SK-N-MC (cell line): Measurements from ENCODE around the gene KRTAP1-4.

Experiments used
- DNase-seq: peaks from one replicate; pipeline ENCODE4 v3.0.0-alpha.2; 2011; ENCODE audit warnings: low read depth, low spot score
- H3K27ac ChIP-seq: fragments of 200-600 bp; sonication (generic); 2 replicates; pipeline ENCODE4 v1.5.1; 2016; ENCODE audit warnings: mixed run types
- H3K36me3 ChIP-seq: fragments of 200-600 bp; sonication (generic); 2 replicates; pipeline ENCODE4 v1.6.1; 2017; ENCODE audit warnings: antibody characterized with exemption, low read length, mixed read lengths; ENCODE audit not compliant: insufficient read depth
- H3K4me3 ChIP-seq: fragments of 200-600 bp; sonication (generic); 2 replicates; pipeline ENCODE4 v1.5.1; 2016
- H3K9ac ChIP-seq: fragments of 200-600 bp; sonication (generic); 2 replicates; pipeline ENCODE4 v1.8.0; 2017; ENCODE audit warnings: mixed run types, mixed read lengths; ENCODE audit not compliant: insufficient read length
- H3K9me3 ChIP-seq: fragments of 200-600 bp; sonication (generic); 2 replicates; pipeline ENCODE4 v1.6.1; 2017; ENCODE audit warnings: low read depth, mild to moderate bottlenecking, antibody characterized with exemption, low read length, moderate library complexity, mixed read lengths
- EZH2 ChIP-seq: fragments of 200-600 bp; sonication (generic); IDR thresholded peaks from one replicate; pipeline ENCODE4 v1.6.1; 2017; ENCODE audit warnings: antibody characterized with exemption
- FOXP2 ChIP-seq: optimal IDR thresholded peaks from 2 replicates; pipeline ENCODE3; 2011; ENCODE audit warnings: mild to moderate bottlenecking, moderate library complexity; ENCODE audit not compliant: insufficient read depth; ENCODE audit errors: extremely low read length, control extremely low read depth
- POLR2AphosphoS5 ChIP-seq: IDR thresholded peaks from 2 replicates; pipeline ENCODE4 v1.6.1; 2012; ENCODE audit warnings: mild to moderate bottlenecking, low read depth, low read length, borderline replicate concordance

The KRTAP1-4 gene

DNA sequence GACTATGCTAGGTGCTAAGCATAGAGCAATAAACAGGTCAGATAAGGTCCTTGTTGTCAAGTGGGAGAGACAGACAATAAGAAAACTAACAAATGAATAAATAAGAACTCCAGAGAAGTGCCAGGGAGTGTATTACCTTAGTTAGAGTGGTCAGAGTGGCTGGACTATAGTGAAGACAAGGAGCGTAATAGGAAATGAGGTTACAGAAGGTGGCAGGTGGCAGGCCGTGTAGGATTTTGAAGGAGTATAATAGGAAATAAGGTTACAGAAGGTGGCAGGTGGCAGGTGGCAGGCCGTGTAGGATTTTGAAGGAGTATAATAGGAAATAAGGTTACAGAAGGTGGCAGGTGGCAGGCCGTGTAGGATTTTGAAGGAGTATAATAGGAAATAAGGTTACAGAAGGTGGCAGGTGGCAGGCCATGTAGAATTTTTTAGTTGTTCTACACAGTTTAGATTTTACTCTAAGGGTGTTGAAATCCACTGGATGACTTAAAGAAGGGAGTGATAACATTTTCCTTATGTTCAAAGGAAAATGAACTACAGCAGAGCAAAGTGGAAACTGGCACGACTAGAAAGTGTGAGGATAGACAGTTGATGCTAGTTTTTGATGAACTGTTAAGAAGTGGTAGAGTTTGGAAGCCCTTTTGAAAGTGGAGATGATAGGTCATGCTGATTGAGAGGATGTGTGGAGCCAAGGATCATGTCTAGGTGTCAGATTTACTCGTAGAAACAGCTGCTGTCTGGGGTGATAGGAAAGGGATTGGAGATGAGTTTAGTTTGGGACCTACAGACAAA lies 17.5 kb downstream of the KRTAP1-4 start:
- peak overlapping the region; percentile 95 for H3K27ac ChIP-seq
- no peak overlapping the region for H3K9ac ChIP-seq
- TF ChIP-seq POLR2AphosphoS5 (no peak), FOXP2 (no peak), EZH2 (no peak)

DNA sequence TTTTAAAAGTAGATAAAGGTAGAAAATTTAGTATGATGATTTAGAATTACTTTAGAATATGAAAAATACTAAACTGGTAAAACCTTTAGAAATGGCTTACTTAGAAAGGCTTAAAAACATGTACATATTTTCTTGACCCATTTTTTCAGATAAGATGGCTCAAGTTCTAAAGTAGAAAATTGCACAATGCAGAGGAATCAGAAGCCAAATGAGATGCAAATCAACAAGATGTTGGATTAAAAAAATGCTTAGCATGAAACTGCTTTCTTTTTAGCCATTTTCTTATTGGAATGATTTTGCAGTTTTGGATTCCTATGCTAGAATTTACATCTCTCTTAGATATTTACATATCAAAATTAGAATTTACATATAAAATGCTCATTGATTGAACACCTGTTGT lies 19.6 kb downstream of the KRTAP1-4 start:
- Histone ChIP-seq H3K4me3 (no peak overlapping the region), H3K9me3 (no peaks in the 10 kb centered on the region), H3K9ac (no peak overlapping the region), H3K36me3 (no peaks in the 10 kb centered on the region), H3K27ac (peak overlapping the region; percentile 56; the same call in 1 of the 2 replicates)
- DNase-seq, result no peak
- TF ChIP-seq POLR2AphosphoS5 (no peak), FOXP2 (no peak), EZH2 (no peak)

More for the DNA sequence above, 17.5 kb downstream of the KRTAP1-4 start:
- H3K4me3 ChIP-seq, result peak overlapping the region; percentile 23; the same call in 1 of the 2 replicates
- H3K9me3 ChIP-seq, result no peaks in the 10 kb centered on the region
- DNase-seq, result no peak
- no peaks in the 10 kb centered on the region for H3K36me3 ChIP-seq

DNA sequence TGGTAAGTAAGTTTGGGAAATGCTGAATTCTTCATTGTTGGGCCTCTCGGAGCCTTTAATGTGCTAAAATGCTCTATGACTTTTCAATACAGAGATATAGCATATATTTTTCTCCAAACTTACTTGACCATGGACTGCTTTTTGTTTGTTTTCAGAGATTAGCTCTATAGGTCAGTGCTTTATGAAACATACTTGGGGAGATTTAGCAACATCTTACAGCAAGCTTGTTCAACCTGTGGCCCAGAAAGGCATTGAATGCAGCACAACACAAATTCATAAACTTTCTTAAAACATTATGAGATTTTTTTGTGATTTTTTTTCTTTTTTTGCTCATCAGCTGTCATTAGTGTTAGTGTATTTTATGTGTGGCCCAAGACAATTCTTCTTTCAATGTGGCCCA lies 20.1 kb downstream of the KRTAP1-4 start:
- H3K4me3 ChIP-seq, result no peak overlapping the region
- DNase-seq, result no peak
- peak overlapping the region; percentile 56; the same call in 1 of the 2 replicates for H3K27ac ChIP-seq
- H3K9ac ChIP-seq, result no peak overlapping the region
- TF ChIP-seq EZH2, result no peak
- no peak for TF ChIP-seq POLR2AphosphoS5
- no peak for TF ChIP-seq FOXP2
- no peaks in the 10 kb centered on the region for H3K36me3 ChIP-seq
- no peaks in the 10 kb centered on the region for H3K9me3 ChIP-seq

DNA sequence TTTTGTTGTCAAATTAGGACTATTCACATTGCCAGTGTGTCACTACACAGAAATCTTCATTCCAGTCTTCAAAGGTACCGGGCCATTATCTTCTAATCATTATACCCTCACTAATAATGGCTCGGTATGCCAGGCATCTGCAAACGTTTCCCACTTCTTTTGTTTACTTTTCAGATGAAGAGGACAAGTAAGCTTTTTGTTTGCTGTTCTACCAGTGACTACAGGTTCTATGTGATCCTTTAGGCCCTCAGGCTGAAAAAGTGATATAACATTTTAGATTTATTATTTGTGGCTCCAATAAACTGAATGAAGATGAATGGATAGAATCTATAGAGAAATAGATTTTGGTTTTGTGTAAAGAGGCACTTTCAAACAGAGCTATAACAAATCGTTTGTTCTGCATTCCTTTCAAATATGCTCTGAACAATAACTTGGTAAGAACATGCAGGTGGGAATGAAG lies 20.7 kb downstream of the KRTAP1-4 start:
- peak overlapping the region; percentile 56; the same call in 1 of the 2 replicates for H3K27ac ChIP-seq
- no peaks in the 10 kb centered on the region for H3K36me3 ChIP-seq
- no peak overlapping the region for H3K4me3 ChIP-seq
- no peak for DNase-seq
- TF ChIP-seq EZH2 (no peak), POLR2AphosphoS5 (no peak), FOXP2 (no peak)
- no peak overlapping the region for H3K9ac ChIP-seq
- no peaks in the 10 kb centered on the region for H3K9me3 ChIP-seq

DNA sequence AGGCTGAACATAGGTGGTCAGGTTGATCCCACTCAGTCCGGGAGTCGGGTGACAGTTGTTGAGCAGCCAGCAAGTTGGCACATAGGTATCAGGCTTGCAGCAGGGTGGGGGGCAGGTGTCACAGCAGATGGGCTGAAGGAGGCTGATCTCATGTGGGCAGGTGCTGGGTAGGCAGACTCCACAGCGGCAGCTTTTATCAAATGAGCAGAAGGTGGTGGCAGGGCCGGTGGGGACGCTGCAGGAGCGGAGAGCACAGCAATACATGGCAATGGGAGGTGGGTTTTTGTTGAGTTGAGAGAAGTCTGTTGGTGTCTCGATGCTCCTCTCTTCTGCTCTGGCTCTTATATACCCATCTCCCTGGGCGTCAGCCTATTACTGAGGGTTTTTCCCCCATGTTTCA lies 21.2 kb downstream of the KRTAP1-4 start, which contains the start of gene KRTAP3-1:
Gene KRTAP3-1, minus strand, starts transcription at position 318 of the 400 bp plus-strand sequence. Its CDS starts 54 bp downstream, at position 264.
- Histone ChIP-seq H3K9me3 (no peaks in the 10 kb centered on the region), H3K9ac (no peak within 1 kb of the TSS), H3K36me3 (no peaks in the 10 kb centered on the region), H3K27ac (peak within 1 kb of the TSS; percentile 56; the same call in 1 of the 2 replicates), H3K4me3 (no peak within 1 kb of the TSS)
- DNase-seq, result no peak
- TF ChIP-seq EZH2 (no peak), FOXP2 (no peak), POLR2AphosphoS5 (no peak)

DNA sequence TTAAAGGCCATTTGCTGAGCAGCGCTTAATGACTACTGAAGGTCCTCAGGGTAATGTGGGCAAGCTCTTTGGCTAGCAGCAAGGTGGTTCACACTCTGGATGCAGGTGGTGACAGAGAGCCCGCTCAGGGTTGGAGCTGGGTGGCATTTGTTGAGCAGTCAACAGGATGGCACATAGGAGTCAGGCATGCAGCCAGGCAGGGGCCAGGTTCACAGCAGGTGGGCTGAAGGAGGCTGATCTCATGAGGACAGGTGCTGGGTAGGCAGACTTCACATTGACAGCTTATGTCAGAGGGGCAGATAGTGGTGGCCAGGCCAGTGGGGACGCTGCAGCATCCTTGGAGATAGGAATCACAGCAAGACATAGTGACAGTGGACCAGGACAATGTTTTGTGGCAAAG lies 25.6 kb downstream of the KRTAP1-4 start:
- H3K27ac ChIP-seq, result no peak overlapping the region
- no peak overlapping the region for H3K9ac ChIP-seq
- no peak for DNase-seq
- H3K4me3 ChIP-seq, result no peak overlapping the region
- H3K36me3 ChIP-seq, result no peaks in the 10 kb centered on the region
- H3K9me3 ChIP-seq, result no peaks in the 10 kb centered on the region
- TF ChIP-seq EZH2, result no peak
- no peak for TF ChIP-seq POLR2AphosphoS5
- no peak for TF ChIP-seq FOXP2

DNA sequence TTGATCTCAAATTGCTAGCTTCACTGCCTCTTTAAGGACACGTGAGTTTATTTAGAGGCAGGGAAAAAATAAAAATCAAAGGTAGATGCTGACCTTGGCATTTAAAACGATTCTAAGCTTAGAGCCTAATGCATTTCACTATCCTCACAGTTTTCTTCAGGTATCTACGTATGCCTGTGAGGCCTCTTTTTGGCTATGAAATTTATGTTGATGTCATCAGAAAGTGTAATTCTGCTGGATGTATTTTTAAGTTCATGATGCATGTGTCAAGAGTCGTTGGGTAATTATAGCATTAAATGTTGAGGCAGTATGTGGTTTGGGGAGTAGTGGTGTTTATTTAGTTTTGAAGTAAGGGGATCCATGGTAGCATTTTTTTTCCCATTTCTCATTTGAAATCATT lies 26.1 kb downstream of the KRTAP1-4 start:
- DNase-seq, result no peak
- Histone ChIP-seq H3K27ac (no peak overlapping the region), H3K9ac (no peak overlapping the region), H3K9me3 (no peaks in the 10 kb centered on the region), H3K4me3 (no peak overlapping the region), H3K36me3 (no peaks in the 10 kb centered on the region)
- TF ChIP-seq EZH2 (no peak), POLR2AphosphoS5 (no peak), FOXP2 (no peak)

DNA sequence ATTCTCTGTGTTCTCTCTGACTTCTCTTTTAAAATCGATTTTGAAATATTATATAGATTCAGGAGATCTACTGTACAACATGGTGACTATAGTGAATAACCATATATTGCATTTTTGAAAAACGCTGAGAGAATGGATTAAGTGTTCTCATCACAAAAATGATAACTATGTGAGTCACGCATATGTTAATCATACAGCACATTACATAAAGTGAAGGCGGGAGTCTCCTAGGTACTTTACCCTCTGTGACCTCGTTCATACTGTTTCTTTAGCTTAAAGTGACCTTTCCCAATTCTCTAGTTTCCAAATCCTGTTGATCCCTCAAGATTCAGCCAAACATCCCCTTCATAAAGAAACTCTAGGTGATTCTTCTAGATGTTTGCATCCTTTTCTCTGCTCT lies 27.2 kb downstream of the KRTAP1-4 start:
- TF ChIP-seq POLR2AphosphoS5, result no peak
- no peak for TF ChIP-seq FOXP2
- no peak for TF ChIP-seq EZH2
- DNase-seq, result no peak
- no peak overlapping the region for H3K9ac ChIP-seq
- no peak overlapping the region for H3K27ac ChIP-seq
- no peaks in the 10 kb centered on the region for H3K9me3 ChIP-seq
- H3K4me3 ChIP-seq, result no peak overlapping the region
- no peaks in the 10 kb centered on the region for H3K36me3 ChIP-seq
